Neural cell (in vitro differentiated cells): Measurements from ENCODE around the gene VPS37B. TPM values are rescaled to one million over a fixed set of nuclear protein-coding genes. Genes with fewer than 3 reads are reported as not detected.

Source experiments
- H2AFZ ChIP-seq: fragments of 200-600, 300-800 bp; sonication (generic), shearing (Covaris generic); 2 replicates; pipeline ENCODE4 v1.6.0; 2014; ENCODE audit warnings: low read depth, mild to moderate bottlenecking, antibody characterized with exemption, low read length, moderate library complexity
- H3F3A ChIP-seq: fragments of 200-600 bp; shearing (Covaris generic); 2 replicates; pipeline ENCODE4 v1.6.1; 2016; ENCODE audit warnings: mild to moderate bottlenecking, moderate library complexity, mixed read lengths, antibody characterized with exemption, low read length; ENCODE audit not compliant: insufficient read depth, poor library complexity, severe bottlenecking
- H3K27ac ChIP-seq: fragments of 200-600, 300-800 bp; sonication (generic), shearing (Covaris generic); 2 replicates; pipeline ENCODE4 v1.5.1; 2014; ENCODE audit warnings: mild to moderate bottlenecking, low read length, moderate library complexity
- H3K27me3 ChIP-seq: fragments of 300-800, 200-600 bp; sonication (generic), shearing (Covaris generic); 2 replicates; pipeline ENCODE4 v1.6.0; 2014; ENCODE audit warnings: mild to moderate bottlenecking, low read depth, low read length, moderate library complexity; ENCODE audit not compliant: insufficient read depth
- H3K36me3 ChIP-seq: fragments of 300-800, 200-600 bp; sonication (generic), shearing (Covaris generic); 2 replicates; pipeline ENCODE4 v1.5.1; 2014; ENCODE audit warnings: mild to moderate bottlenecking, antibody characterized with exemption, low read length, moderate library complexity; ENCODE audit not compliant: insufficient read depth
- H3K4me2 ChIP-seq: fragments of 300-800, 200-600 bp; sonication (generic), shearing (Covaris generic); 2 replicates; pipeline ENCODE4 v1.6.0; 2014; ENCODE audit warnings: mild to moderate bottlenecking, low read length
- H3K4me3 ChIP-seq: fragments of 300-800, 200-600 bp; sonication (generic), shearing (Covaris generic); 2 replicates; pipeline ENCODE4 v1.5.1; 2014; ENCODE audit warnings: mild to moderate bottlenecking, low read length, moderate library complexity
- H3K79me2 ChIP-seq: fragments of 200-600 bp; shearing (Covaris generic); replicated peaks from 2 replicates; pipeline ENCODE4 v1.6.0; 2014; ENCODE audit warnings: mild to moderate bottlenecking, low read length, moderate library complexity; ENCODE audit not compliant: insufficient read depth
- H3K9ac ChIP-seq: fragments of 300-800, 200-600 bp; sonication (generic), shearing (Covaris generic); 2 replicates; pipeline ENCODE4 v1.6.1; 2016; ENCODE audit warnings: mild to moderate bottlenecking, low read length, mixed read lengths
- H3K9me2 ChIP-seq: fragments of 200-600 bp; shearing (Covaris generic); 2 replicates; pipeline ENCODE4 v1.6.1; 2016; ENCODE audit warnings: mild to moderate bottlenecking, low read length, mixed read lengths; ENCODE audit not compliant: insufficient read depth
- H3K9me3 ChIP-seq: fragments of 200-600, 300-800 bp; sonication (generic), shearing (Covaris generic); 2 replicates; pipeline ENCODE4 v1.6.1; 2016; ENCODE audit warnings: mild to moderate bottlenecking, mixed run types, low read length, moderate library complexity, mixed read lengths
- H4K20me1 ChIP-seq: fragments of 200-600 bp; shearing (Covaris generic); 2 replicates; pipeline ENCODE4 v1.6.1; 2016; ENCODE audit warnings: mild to moderate bottlenecking, mixed run types; ENCODE audit not compliant: insufficient read depth
- CTCF ChIP-seq: fragments of 450-650 bp; IDR thresholded peaks from 2 replicates; pipeline ENCODE4 v1.5.1; 2014; ENCODE audit warnings: antibody characterized with exemption, mild to moderate bottlenecking, moderate library complexity; ENCODE audit not compliant: poor library complexity, severe bottlenecking
- EP300 ChIP-seq: fragments of 450-650 bp; conservative IDR thresholded peaks from 2 replicates; pipeline ENCODE4 v1.6.1; 2014; ENCODE audit warnings: antibody characterized with exemption, mild to moderate bottlenecking, moderate library complexity; ENCODE audit not compliant: poor library complexity, severe bottlenecking
- EZH2 ChIP-seq: fragments of 200-600, 300-800 bp; shearing (Covaris generic), sonication (generic); IDR thresholded peaks from 2 replicates; pipeline ENCODE4 v1.6.1; 2014; ENCODE audit warnings: antibody characterized with exemption, low read length, borderline replicate concordance, mild to moderate bottlenecking; ENCODE audit not compliant: insufficient read depth, poor library complexity, severe bottlenecking
- MXI1 ChIP-seq: fragments of 450-650 bp; conservative IDR thresholded peaks from 2 replicates; pipeline ENCODE4 v1.6.1; 2014; ENCODE audit warnings: antibody characterized with exemption, mild to moderate bottlenecking; ENCODE audit not compliant: poor library complexity, severe bottlenecking
- POLR2AphosphoS5 ChIP-seq: IDR thresholded peaks from 2 replicates; pipeline ENCODE4 v1.6.1; 2012
- RAD21 ChIP-seq: fragments of 450-650 bp; conservative IDR thresholded peaks from 2 replicates; pipeline ENCODE4 v1.6.1; 2014; ENCODE audit warnings: antibody characterized with exemption, mild to moderate bottlenecking, moderate library complexity
- REST ChIP-seq: IDR thresholded peaks from 2 replicates; pipeline ENCODE4 v1.6.1; 2012; ENCODE audit warnings: borderline replicate concordance
- SMC3 ChIP-seq: fragments of 450-650 bp; conservative IDR thresholded peaks from 2 replicates; pipeline ENCODE4 v1.6.1; 2014; ENCODE audit warnings: antibody characterized with exemption, mild to moderate bottlenecking, moderate library complexity; ENCODE audit not compliant: poor library complexity
- TAF1 ChIP-seq: IDR thresholded peaks from 2 replicates; pipeline ENCODE4 v1.6.1; 2012; ENCODE audit warnings: low read depth
- polyA plus RNA-seq: library from polyadenylated mRNA; depleted of rRNA; stranded (reverse); fragments of >200 nt; gene quantifications from 2 replicates; pipeline ENCODE4 v1.2.3, GENCODE V29; 2014

VPS37B gene
- polyA plus RNA-seq, 1 donor from 2014 or later = 30.2 TPM

DNA sequence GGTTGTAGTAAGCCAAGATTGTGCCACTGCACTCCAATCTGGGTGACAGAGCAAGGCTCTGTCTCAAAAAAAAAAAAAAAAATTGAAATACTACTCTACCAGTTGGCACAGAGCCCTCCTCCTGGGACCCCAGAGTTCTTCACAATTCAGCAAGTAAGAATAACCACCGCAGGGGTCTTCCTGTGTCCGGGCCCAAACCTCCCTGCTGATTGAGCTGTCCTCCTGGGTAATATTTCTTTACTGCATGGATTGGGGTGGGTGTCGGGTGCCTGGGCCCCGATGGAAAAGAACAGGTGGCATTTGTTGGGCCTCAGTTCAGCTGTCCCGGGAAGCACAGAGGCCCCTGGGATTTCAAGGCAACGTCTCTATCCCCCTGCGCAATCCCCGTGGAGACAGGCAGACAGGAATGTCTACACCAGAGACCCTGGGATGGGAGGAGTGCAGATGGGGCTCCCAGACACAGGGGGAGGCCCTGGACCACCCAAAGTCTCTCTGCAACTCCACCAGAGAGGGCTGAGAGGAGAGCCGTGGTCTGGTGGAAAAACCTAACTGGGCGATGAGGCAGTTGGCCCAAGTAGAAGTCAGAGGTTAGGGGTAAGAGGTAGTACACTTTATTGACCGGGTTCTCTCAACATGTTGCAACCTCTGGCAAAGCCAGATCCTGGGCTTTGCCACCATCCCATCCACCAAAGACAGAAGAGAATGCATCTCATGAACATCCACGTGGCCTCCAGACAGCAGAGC, 32.7 kb upstream of the VPS37B start:
- no peak overlapping the region for H2AFZ ChIP-seq

GRCh38 chr12:122927756-122928403, 32.0 kb upstream of the VPS37B start:
- H3K4me2 ChIP-seq = no peak overlapping the region
- H4K20me1 ChIP-seq = no peaks in the 10 kb centered on the region
- H3F3A ChIP-seq = no peaks in the 10 kb centered on the region
- H3K9me2 ChIP-seq = no peaks in the 10 kb centered on the region
- H3K27ac ChIP-seq = no peak overlapping the region
- no peak overlapping the region for H3K9ac ChIP-seq
- no peaks in the 10 kb centered on the region for H3K9me3 ChIP-seq
- no peaks in the 10 kb centered on the region for H3K79me2 ChIP-seq
- H3K36me3 ChIP-seq = no peaks in the 10 kb centered on the region
- no peak overlapping the region for H3K4me3 ChIP-seq
- TF ChIP-seq EZH2 (no peak), EP300 (no peak)
- no peaks in the 10 kb centered on the region for H3K27me3 ChIP-seq
- no peak overlapping the region for H2AFZ ChIP-seq

More for the DNA sequence above, 32.7 kb upstream of the VPS37B start:
- TF ChIP-seq RAD21 (no peak), EP300 (no peak), CTCF (no peak)
- Histone ChIP-seq H3K27ac (no peak overlapping the region), H3K9me3 (no peaks in the 10 kb centered on the region), H3F3A (no peaks in the 10 kb centered on the region), H4K20me1 (no peaks in the 10 kb centered on the region), H3K79me2 (no peaks in the 10 kb centered on the region), H3K9me2 (no peaks in the 10 kb centered on the region), H3K27me3 (no peaks in the 10 kb centered on the region), H3K36me3 (no peaks in the 10 kb centered on the region), H3K9ac (no peak overlapping the region), H3K4me2 (no peak overlapping the region), H3K4me3 (no peak overlapping the region)

GRCh38 chr12:122921917-122922316, 26.0 kb upstream of the VPS37B start:
- no peaks in the 10 kb centered on the region for H3K79me2 ChIP-seq
- no peaks in the 10 kb centered on the region for H3K36me3 ChIP-seq
- no peak overlapping the region for H3K4me3 ChIP-seq
- no peak overlapping the region for H3K4me2 ChIP-seq
- no peaks in the 10 kb centered on the region for H3K27me3 ChIP-seq
- H3K27ac ChIP-seq = no peak overlapping the region
- H3K9ac ChIP-seq = no peak overlapping the region
- no peaks in the 10 kb centered on the region for H4K20me1 ChIP-seq
- TF ChIP-seq EP300 (no peak), CTCF (no peak), SMC3 (no peak), TAF1 (no peak), MXI1 (no peak), EZH2 (no peak), REST (no peak), RAD21 (no peak), POLR2AphosphoS5 (no peak)
- no peaks in the 10 kb centered on the region for H3K9me2 ChIP-seq
- H3F3A ChIP-seq = no peaks in the 10 kb centered on the region
- no peaks in the 10 kb centered on the region for H3K9me3 ChIP-seq
- no peak overlapping the region for H2AFZ ChIP-seq
